Left ventricle myocardium superior (tissue), 1 donor: Measurements from ENCODE around the gene CDK6. TPM values are rescaled to one million over a fixed set of nuclear protein-coding genes. Genes with fewer than 3 reads are reported as not detected.
"Not testable (repeated sequence)": the region's sequence is repeated elsewhere in the genome, so short reads cannot be mapped to it uniquely, and the experiment has no call there.

Experiments
- ATAC-seq: fragments of 200-7000 bp; cut with Tn5 transposase; one replicate; pipeline ENCODE4 v1.9.1; 2020; ENCODE audit warnings: mild to moderate bottlenecking, moderate library complexity
- DNase-seq: peaks from one replicate; pipeline ENCODE4 v3.0.0-alpha.2; 2020
- intact Hi-C: fragments of 100-400 bp; cut with micrococcal nuclease; formaldehyde crosslinking; loops from one replicate; pipeline ENCODE4 v1.11.0; 2022
- total RNA-seq: library from RNA; stranded (reverse); fragmentation: NEBNext Ultra II Directional; extraction: Animal tissue kit (Norgen Biotek cat#: 25700); gene quantifications from one replicate; pipeline ENCODE4 v1.2.1, GENCODE V29; 2021
- donor health status: DM: no; HTN: yes; CAD: no; lungs with severe emphysema.

Gene CDK6
- total RNA-seq, 1 donor from 2014 or later: 27.5 TPM

DNA sequence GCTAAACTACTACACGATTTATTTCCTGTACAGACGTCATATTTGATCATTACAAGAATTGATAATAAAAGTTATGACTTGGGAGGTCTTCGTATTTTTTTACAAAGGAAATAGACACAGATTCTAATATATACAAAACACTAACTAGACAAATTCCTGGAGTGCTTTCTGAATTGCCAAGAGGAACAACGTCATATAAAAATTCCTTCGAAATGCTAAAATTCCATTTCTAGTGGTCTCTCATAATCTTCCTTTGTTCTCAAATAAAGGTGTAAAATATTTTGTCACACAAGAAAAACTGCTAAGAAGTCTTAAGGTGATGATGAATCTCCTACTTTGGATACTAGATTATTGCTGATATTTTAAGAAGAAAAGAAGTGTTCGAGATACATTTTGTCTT, 85.4 kb downstream of the CDK6 start:
- DNase-seq: no peak

DNA sequence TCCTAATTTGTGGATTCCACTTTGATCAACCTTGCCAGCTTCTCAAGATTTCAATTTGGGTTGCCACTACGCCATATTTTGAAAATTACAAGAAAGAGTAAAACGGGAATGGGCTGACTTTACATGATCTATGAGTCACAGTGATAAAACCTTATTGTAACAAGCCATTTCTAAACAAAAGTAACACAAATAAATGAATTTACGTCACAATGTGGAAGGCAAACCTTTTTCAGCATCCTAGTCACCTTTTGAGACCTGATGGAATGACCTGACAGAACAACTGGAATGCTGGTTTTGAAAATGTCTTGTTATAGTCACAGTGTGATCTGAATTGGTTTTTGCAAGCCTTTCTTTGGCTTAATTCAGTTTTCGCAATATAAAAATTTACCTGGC, 85.9 kb downstream of the CDK6 start:
- intact Hi-C loops: no loop called here
- no peak for DNase-seq
- ATAC-seq: no peak

More for the DNA sequence above, 85.4 kb downstream of the CDK6 start:
- intact Hi-C loops: no loop called here
- ATAC-seq: no peak

DNA sequence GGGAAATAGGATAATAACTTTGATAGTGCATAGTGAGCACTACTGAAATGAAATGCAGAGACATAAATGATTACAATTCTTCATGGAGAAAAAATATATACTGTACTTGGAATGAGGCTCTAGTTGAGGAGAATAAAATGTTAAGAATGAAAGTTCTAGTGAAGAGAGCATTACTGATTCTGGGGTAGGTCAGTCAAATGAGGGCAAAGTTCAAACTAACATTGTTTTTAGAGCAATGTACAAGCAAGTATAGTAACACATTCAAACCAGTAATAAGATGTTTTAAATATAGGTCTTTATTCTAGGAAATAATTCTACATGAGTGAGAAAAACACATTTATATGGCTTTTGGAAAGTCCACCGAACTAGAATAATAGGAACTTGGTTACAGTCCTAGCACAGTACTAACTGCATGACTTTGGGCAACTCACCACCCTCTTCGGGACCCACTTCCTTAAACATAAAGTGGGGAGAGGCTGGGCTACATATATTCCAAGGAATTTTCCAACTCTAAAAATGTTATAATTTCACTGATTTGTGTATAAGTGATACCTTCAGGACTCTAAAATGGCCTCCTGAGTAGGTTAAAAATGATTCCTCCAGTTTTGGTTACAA, 86.4 kb downstream of the CDK6 start:
- no peak for ATAC-seq
- intact Hi-C loops: no loop called here
- DNase-seq: no peak

DNA sequence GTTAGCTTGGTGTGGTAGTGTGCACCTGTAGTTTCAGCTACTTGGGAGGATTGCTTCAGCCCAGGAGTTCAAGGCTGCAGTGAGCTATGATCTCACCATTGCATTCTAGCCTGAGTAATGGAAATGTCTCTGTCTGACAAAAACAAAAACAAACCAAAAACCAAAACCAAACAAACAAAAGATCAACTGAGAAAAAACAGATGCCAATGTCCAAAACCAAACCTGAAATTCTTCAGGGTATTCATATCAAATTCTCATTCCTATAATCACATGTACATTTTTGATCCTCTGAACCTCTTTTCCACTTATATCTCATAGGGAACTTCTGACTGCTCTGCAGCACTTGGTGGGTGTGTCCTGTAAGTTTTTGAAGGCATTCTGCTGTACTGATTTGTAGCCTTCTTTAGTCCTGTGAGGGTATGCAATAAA, 87.0 kb downstream of the CDK6 start:
- no peak for ATAC-seq
- no peak for DNase-seq
- intact Hi-C loops: no loop called here

GRCh38 chr7:92748495-92748894, 87.9 kb downstream of the CDK6 start:
- ATAC-seq (no peak), DNase-seq (no peak)
- intact Hi-C loops: no loop called here

- ATAC-seq (no peak), DNase-seq (no peak)
- intact Hi-C loops: no loop called here
Observed at GRCh38 chr7:92747041-92747835, 89.1 kb downstream of the CDK6 start.

DNA sequence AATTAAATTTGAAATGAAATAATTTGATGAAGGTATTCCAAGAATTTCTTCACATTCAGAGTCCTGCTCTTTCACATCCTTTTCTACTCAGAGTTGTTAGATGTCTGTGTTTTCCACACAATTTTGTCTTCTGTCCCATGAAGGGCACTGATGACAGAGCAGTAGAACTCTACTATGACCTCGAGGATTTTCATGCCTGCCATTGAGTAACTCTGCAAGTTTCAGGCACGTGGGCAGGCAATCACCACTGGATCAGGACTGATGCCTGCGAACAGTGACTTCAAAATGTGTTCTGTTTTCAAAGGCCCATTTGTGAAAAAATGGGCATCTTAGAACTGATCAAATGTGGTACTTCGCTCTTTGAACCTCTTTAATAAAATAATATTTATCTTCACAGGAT, 91.1 kb downstream of the CDK6 start:
- intact Hi-C loops: no loop called here
- ATAC-seq (no peak), DNase-seq (no peak)

GRCh38 chr7:92744180-92744579, 92.2 kb downstream of the CDK6 start:
- DNase-seq, ATAC-seq, intact Hi-C loops: not testable (repeated sequence)

DNA sequence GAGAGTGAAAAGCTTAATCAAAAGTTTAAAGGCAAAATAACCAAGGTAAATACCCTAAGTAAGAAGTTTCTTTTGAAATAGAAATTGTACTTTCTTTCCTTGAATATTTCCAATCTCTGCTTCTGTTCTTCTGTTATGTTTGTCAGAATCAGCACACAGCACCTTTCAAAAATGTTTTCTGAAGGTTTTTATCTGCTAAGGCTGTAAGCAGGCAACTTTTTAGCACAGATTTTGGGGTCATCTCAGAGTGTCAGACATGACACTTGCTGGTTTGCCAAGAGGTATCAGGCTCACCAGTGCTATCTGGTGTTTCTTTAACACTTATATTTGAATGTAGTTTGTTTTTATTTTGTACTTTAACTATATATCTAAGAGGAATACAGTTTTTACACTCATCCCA, 94.2 kb downstream of the CDK6 start:
- ATAC-seq (no peak), DNase-seq (no peak)
- intact Hi-C loops: no loop called here

GRCh38 chr7:92740700-92741126, 95.7 kb downstream of the CDK6 start:
- ATAC-seq: no peak
- no peak for DNase-seq
- intact Hi-C loops: no loop called here

GRCh38 chr7:92740134-92740533, 96.2 kb downstream of the CDK6 start:
- intact Hi-C loops: no loop called here
- DNase-seq (no peak), ATAC-seq (no peak)

DNA sequence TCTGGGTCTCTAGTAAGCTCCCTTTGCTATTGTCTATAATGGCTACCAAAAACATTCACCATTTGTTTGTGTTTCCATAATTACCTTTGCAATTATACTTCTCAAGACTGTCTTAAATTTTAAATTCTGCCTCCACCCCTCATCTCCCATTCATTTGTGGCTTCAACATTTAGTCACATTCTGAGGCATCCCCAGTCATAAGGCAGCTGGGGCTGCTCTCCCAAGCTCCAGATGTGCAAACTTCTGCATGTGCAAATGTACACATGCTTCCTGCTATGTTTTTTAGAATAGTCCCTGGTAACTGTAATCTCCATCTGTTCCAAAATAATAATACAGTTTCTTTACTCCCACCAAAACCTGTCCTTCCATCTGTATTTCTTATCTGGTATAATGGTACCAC, 97.3 kb downstream of the CDK6 start:
- ATAC-seq: no peak
- DNase-seq: no peak
- intact Hi-C loops: no loop called here

- no peak for ATAC-seq
- DNase-seq: no peak
- intact Hi-C loops: no loop called here
Observed at GRCh38 chr7:92737706-92738105, 98.7 kb downstream of the CDK6 start.

DNA sequence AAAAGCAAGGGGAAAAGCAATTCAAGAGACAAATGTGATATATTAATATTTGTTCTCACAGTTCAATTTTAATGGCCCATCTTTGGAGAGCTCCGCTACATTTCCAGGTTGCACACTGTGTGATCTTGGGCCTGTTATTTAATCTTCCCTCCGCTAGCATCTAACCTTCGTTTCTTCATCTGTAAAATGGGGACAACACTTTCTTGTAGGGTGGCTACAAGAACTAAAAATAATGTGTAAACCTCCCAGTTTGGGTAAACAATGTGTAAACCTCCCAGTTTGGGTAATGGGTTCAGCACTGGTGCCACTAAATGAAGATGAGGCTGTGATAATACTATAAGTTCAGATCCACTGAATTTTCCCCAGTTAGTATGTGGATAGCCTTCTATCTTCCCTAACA, 99.5 kb downstream of the CDK6 start:
- no peak for DNase-seq
- intact Hi-C loops: no loop called here
- ATAC-seq: no peak

DNA sequence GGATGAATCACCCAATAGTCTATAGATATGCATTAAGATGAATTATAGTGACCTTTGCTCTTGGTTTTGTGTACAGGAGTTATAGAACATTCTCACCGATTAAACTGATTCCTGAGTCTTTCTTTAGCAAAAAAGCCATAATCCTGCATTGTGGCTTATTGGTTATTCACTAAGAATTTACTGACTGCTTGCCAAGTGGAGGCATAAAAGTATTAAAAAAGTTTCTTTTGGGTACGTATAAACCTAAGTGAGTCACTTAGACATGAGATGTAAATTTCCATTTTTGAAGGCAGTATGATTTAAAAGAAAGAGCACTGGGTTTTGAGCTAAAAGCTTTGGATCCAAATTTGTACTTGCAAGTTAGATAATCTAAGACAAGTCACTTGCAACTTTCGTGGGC, 100.7 kb downstream of the CDK6 start:
- ATAC-seq: no peak

GRCh38 chr7:92732316-92733036, 103.9 kb downstream of the CDK6 start:
- ATAC-seq (peak; percentile 20), DNase-seq (no peak)
- intact Hi-C loops: no loop called here

More for the DNA sequence above, 100.7 kb downstream of the CDK6 start:
- intact Hi-C loops: no loop called here
- DNase-seq: no peak

- peak; percentile 63 for ATAC-seq
- no peak for DNase-seq
- intact Hi-C loops: no loop called here
Observed at GRCh38 chr7:92731335-92732063, 104.9 kb downstream of the CDK6 start.

- DNase-seq: no peak
- ATAC-seq: no peak
- intact Hi-C loops: no loop called here
Observed at GRCh38 chr7:92730808-92731207, 105.6 kb downstream of the CDK6 start.

GRCh38 chr7:92729751-92730150, 106.6 kb downstream of the CDK6 start:
- ATAC-seq (no peak), DNase-seq (no peak)
- intact Hi-C loops: no loop called here

GRCh38 chr7:92729172-92729571, 107.2 kb downstream of the CDK6 start:
- ATAC-seq: no peak
- no peak for DNase-seq
- intact Hi-C loops: no loop called here
